H9 (cell line): Measurements from ENCODE around the gene LRRC58. TPM values are rescaled to one million over a fixed set of nuclear protein-coding genes. Genes with fewer than 3 reads are reported as not detected.

Source experiments
- DNase-seq: peaks from one replicate; pipeline ENCODE4 v3.0.0-alpha.2; 2017
- H2AFZ ChIP-seq: one replicate; pipeline ENCODE4 v1.6.1; 2013; ENCODE audit warnings: mild to moderate bottlenecking, low read length, control low read depth, moderate library complexity
- H2AK5ac ChIP-seq: 2 replicates; pipeline ENCODE4 v1.6.1; 2013; ENCODE audit warnings: low read length, control low read depth, mixed read lengths; ENCODE audit not compliant: insufficient read length
- H2BK120ac ChIP-seq: one replicate; pipeline ENCODE4 v1.6.1; 2013; ENCODE audit warnings: low read depth, mild to moderate bottlenecking, low read length, control low read depth, inconsistent platforms; ENCODE audit not compliant: poor library complexity, severe bottlenecking
- H2BK12ac ChIP-seq: 2 replicates; pipeline ENCODE4 v1.6.1; 2013; ENCODE audit warnings: low read length, control low read depth, mixed read lengths, low read depth; ENCODE audit not compliant: insufficient read length
- H2BK15ac ChIP-seq: 2 replicates; pipeline ENCODE4 v1.6.1; 2013; ENCODE audit warnings: low read depth, low read length, control low read depth
- H2BK20ac ChIP-seq: one replicate; pipeline ENCODE4 v1.6.1; 2013; ENCODE audit warnings: low read depth, mild to moderate bottlenecking, low read length, control low read depth, inconsistent platforms; ENCODE audit not compliant: poor library complexity, severe bottlenecking
- H2BK5ac ChIP-seq: 2 replicates; pipeline ENCODE4 v1.6.1; 2013; ENCODE audit warnings: low read length, control low read depth, mixed read lengths; ENCODE audit not compliant: insufficient read length
- H3K14ac ChIP-seq: 2 replicates; pipeline ENCODE4 v1.6.1; 2013; ENCODE audit warnings: low read length, control low read depth; ENCODE audit not compliant: insufficient read depth
- H3K18ac ChIP-seq: 2 replicates; pipeline ENCODE4 v1.6.1; 2013; ENCODE audit warnings: low read depth, mild to moderate bottlenecking, mixed read lengths, low read length, control low read depth; ENCODE audit not compliant: insufficient read length
- H3K23ac ChIP-seq: 2 replicates; pipeline ENCODE4 v1.6.1; 2013; ENCODE audit warnings: low read length, control low read depth, mixed read lengths, low read depth; ENCODE audit not compliant: insufficient read length
- H3K23me2 ChIP-seq: 2 replicates; pipeline ENCODE4 v1.6.1; 2013; ENCODE audit warnings: low read depth, mild to moderate bottlenecking, mixed read lengths, low read length, control low read depth; ENCODE audit not compliant: insufficient read length, poor library complexity, severe bottlenecking
- H3K27ac ChIP-seq: 2 replicates; pipeline ENCODE4 v1.5.1; 2013; ENCODE audit warnings: low read length, control low read depth, mixed read lengths, low read depth; ENCODE audit not compliant: insufficient read length
- H3K27me3 ChIP-seq: 2 replicates; pipeline ENCODE4 v1.6.1; 2013; ENCODE audit warnings: low read length, control low read depth, inconsistent platforms; ENCODE audit not compliant: insufficient read depth
- H3K4ac ChIP-seq: 2 replicates; pipeline ENCODE4 v1.6.1; 2013; ENCODE audit warnings: low read depth, mild to moderate bottlenecking, control low read depth, inconsistent platforms, low read length, moderate library complexity
- H3K4me1 ChIP-seq: 2 replicates; pipeline ENCODE4 v1.6.1; 2013; ENCODE audit warnings: low read length, control low read depth, inconsistent platforms; ENCODE audit not compliant: insufficient read depth
- H3K4me2 ChIP-seq: 2 replicates; pipeline ENCODE4 v1.6.1; 2013; ENCODE audit warnings: low read length, control low read depth, mixed read lengths; ENCODE audit not compliant: insufficient read length, insufficient read depth
- H3K56ac ChIP-seq: 2 replicates; pipeline ENCODE4 v1.6.1; 2013; ENCODE audit warnings: low read depth, mild to moderate bottlenecking, mixed read lengths, low read length, control low read depth; ENCODE audit not compliant: insufficient read length
- H3K79me1 ChIP-seq: 2 replicates; pipeline ENCODE4 v1.6.1; 2013; ENCODE audit warnings: low read depth, mild to moderate bottlenecking, moderate library complexity, low read length, control low read depth, inconsistent platforms; ENCODE audit not compliant: insufficient read depth, poor library complexity, severe bottlenecking
- H3K79me2 ChIP-seq: 2 replicates; pipeline ENCODE4 v1.6.1; 2013; ENCODE audit warnings: low read length, control low read depth, inconsistent platforms; ENCODE audit not compliant: insufficient read depth
- H3K9ac ChIP-seq: 2 replicates; pipeline ENCODE4 v1.6.1; 2013; ENCODE audit warnings: low read length, control low read depth, mixed read lengths; ENCODE audit not compliant: insufficient read length; ENCODE audit errors: extremely low read depth
- H3K9me3 ChIP-seq: one replicate; pipeline ENCODE4 v1.6.1; 2013; ENCODE audit warnings: low read depth, low read length, inconsistent platforms; ENCODE audit not compliant: control insufficient read depth
- H3T11ph ChIP-seq: one replicate; pipeline ENCODE4 v1.6.1; 2013; ENCODE audit warnings: mild to moderate bottlenecking, low read length, control low read depth, inconsistent platforms
- H4K20me1 ChIP-seq: one replicate; pipeline ENCODE4 v1.6.1; 2013; ENCODE audit not compliant: control insufficient read depth, insufficient read length, insufficient read depth
- H4K5ac ChIP-seq: 2 replicates; pipeline ENCODE4 v1.6.1; 2013; ENCODE audit warnings: low read depth, mild to moderate bottlenecking, mixed read lengths, low read length, control low read depth; ENCODE audit not compliant: insufficient read length
- H4K8ac ChIP-seq: replicated peaks from 2 replicates; pipeline ENCODE4 v1.6.1; 2013; ENCODE audit warnings: low read length, control low read depth, mixed read lengths, low read depth; ENCODE audit not compliant: insufficient read length
- H4K91ac ChIP-seq: 2 replicates; pipeline ENCODE4 v1.6.1; 2013; ENCODE audit warnings: low read depth, mild to moderate bottlenecking, moderate library complexity, mixed read lengths, low read length, control low read depth; ENCODE audit not compliant: insufficient read length
- H3K27ac Mint-ChIP-seq, 3 experiments: 2 replicates in 2 of 3; 3 replicates in 1 of 3; pipeline ENCODE4 v1.8.0; 2020 to 2021; ENCODE audit warnings: mixed read lengths in 3 of 3, mild to moderate bottlenecking in 1 of 3, moderate library complexity in 1 of 3
- H3K27me3 Mint-ChIP-seq: 2 replicates; pipeline ENCODE4 v1.8.0; 2021; ENCODE audit warnings: low read depth, mild to moderate bottlenecking, moderate library complexity, mixed read lengths
- H3K36me3 Mint-ChIP-seq, 3 experiments: 2 replicates in 2 of 3; 3 replicates in 1 of 3; pipeline ENCODE4 v1.8.0; 2020 to 2021; ENCODE audit warnings: low read depth in 3 of 3, mixed read lengths in 3 of 3; ENCODE audit not compliant: insufficient read depth in 1 of 3
- H3K4me1 Mint-ChIP-seq, 2 experiments: 2 replicates each; pipeline ENCODE4 v1.8.0; 2020; ENCODE audit warnings: mixed read lengths in 2 of 2
- H3K4me3 Mint-ChIP-seq, 2 experiments: 2 replicates in 1 of 2; 3 replicates in 1 of 2; pipeline ENCODE4 v1.8.0; 2020 to 2021; ENCODE audit warnings: mild to moderate bottlenecking in 2 of 2, mixed read lengths in 2 of 2, moderate library complexity in 1 of 2
- H3K9me3 Mint-ChIP-seq, 2 experiments: 2 replicates in 1 of 2; 3 replicates in 1 of 2; pipeline ENCODE4 v1.8.0; 2020; ENCODE audit warnings: mild to moderate bottlenecking in 2 of 2, mixed read lengths in 2 of 2, moderate library complexity in 1 of 2
- WGBS: extraction: QIAGEN DNeasy Blood & Tissue Kit; methylation state at CpG from one replicate; pipeline ENCODE4 v1.1.7; 2013; ENCODE audit warnings: missing lambda C conversion rate, low lambda C conversion rate, mixed read lengths; ENCODE audit not compliant: insufficient read length; ENCODE audit errors: extremely low coverage; 5-methylcytosine and 5-hydroxymethylcytosine counted together
- total RNA-seq: library from RNA; stranded (reverse); gene quantifications from 2 replicates; pipeline ENCODE4 v1.2.1, GENCODE V29; 2021
- TF ChIP-seq, protein P1 (sequence below): fragments of 200-600 bp; sonication (generic); conservative IDR thresholded peaks from 3 replicates; pipeline ENCODE4 v1.8.0; 2021; ENCODE audit warnings: antibody characterized with exemption, mild to moderate bottlenecking

LRRC58 gene
- total RNA-seq, 1 experiment from 2014 or later: 18.2 TPM

DNA sequence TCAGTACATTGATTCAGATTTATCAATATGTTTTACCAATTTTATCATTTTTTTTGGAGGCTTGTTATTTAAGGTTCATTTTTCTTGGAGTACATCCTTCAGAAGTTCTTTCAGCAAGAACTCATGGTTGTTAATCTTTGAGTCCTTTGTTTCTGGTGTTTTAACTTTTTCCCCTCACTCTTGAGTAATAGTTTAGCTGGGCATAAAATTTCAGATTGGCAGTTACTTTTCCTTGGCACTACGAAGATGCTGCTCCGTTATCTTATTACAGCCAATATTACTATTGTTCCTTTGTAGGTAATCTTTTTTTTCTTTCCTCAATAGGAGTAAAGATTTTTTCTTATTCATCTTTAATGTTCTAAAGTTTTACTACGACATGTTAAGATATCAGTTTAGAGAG lies 9.8 kb downstream of the LRRC58 start:
- DNase-seq: no peak
- no peak overlapping the region for H2BK20ac ChIP-seq
- no peak overlapping the region for H2BK15ac ChIP-seq
- no peak overlapping the region for H3K18ac ChIP-seq
- no CpG with 5 or more reads among the region's 3 CpGs for WGBS
- H3K23me2 ChIP-seq: no peaks in the 10 kb centered on the region
- H3K4me1 ChIP-seq: no peaks in the 10 kb centered on the region
- no peaks in the 10 kb centered on the region for H3K9me3 ChIP-seq
- H3K4me1 Mint-ChIP-seq: peaks cover 11 to 16% of the 10 kb centered on the region in 2 experiments
- H2AK5ac ChIP-seq: no peak overlapping the region
- no peak overlapping the region for H3K56ac ChIP-seq
- H3K4me3 Mint-ChIP-seq: no peak overlapping the region
- no peak overlapping the region for H4K91ac ChIP-seq
- H2AFZ ChIP-seq: no peak overlapping the region
- peaks cover 31 to 34% (median 31%) of the 10 kb centered on the region in 3 experiments for H3K36me3 Mint-ChIP-seq
- no peak overlapping the region for H4K5ac ChIP-seq
- peaks cover 2% of the 10 kb centered on the region; the same call in 1 of the 2 replicates for H3K27me3 Mint-ChIP-seq
- no peaks in the 10 kb centered on the region for H4K20me1 ChIP-seq
- H3K9ac ChIP-seq: no peak overlapping the region
- H3K79me1 ChIP-seq: peaks cover 4% of the 10 kb centered on the region
- peaks cover 12 to 19% of the 10 kb centered on the region in 2 experiments for H3K9me3 Mint-ChIP-seq
- no peak overlapping the region for H3K23ac ChIP-seq
- H3K27ac Mint-ChIP-seq: no peak overlapping the region
- H3K27ac ChIP-seq: no peak overlapping the region
- H2BK12ac ChIP-seq: no peak overlapping the region
- no peaks in the 10 kb centered on the region for H3K79me2 ChIP-seq
- H2BK5ac ChIP-seq: no peak overlapping the region
- no peaks in the 10 kb centered on the region for H3K27me3 ChIP-seq
- no peak overlapping the region for H3K14ac ChIP-seq
- no peak overlapping the region for H3K4ac ChIP-seq
- H3T11ph ChIP-seq: no peak overlapping the region
- no peak overlapping the region for H2BK120ac ChIP-seq
- TF ChIP-seq, protein P1, sequence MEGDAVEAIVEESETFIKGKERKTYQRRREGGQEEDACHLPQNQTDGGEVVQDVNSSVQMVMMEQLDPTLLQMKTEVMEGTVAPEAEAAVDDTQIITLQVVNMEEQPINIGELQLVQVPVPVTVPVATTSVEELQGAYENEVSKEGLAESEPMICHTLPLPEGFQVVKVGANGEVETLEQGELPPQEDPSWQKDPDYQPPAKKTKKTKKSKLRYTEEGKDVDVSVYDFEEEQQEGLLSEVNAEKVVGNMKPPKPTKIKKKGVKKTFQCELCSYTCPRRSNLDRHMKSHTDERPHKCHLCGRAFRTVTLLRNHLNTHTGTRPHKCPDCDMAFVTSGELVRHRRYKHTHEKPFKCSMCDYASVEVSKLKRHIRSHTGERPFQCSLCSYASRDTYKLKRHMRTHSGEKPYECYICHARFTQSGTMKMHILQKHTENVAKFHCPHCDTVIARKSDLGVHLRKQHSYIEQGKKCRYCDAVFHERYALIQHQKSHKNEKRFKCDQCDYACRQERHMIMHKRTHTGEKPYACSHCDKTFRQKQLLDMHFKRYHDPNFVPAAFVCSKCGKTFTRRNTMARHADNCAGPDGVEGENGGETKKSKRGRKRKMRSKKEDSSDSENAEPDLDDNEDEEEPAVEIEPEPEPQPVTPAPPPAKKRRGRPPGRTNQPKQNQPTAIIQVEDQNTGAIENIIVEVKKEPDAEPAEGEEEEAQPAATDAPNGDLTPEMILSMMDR: no peak
- H4K8ac ChIP-seq: no peak overlapping the region
- H3K4me2 ChIP-seq: no peak overlapping the region
